HCEC 1CT (cell line): ENCODE measurements around the gene KIRREL3.

Experiments used
- DNase-seq: peaks from one replicate; pipeline ENCODE4 v3.0.0-alpha.2; 2017

The KIRREL3 gene

DNA sequence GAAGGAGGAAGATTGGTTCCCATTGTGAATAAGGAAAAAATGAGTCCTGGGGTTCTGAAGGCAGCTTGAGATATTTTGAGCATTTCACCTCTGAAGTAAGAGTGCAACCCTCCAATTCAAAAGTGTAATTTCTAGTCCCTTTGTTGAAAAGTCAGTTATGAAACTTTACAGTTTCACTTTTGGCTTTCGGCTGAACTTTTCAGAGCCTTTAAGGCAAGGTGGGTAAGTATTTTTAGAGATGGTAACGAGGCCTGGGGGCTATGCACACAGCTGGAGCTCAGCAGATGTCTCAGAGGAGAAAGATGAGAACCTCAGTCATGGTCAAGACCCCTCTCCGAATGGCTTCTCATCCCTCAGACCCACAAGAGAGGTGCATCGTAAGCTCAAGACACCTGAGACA, 267.6 kb downstream of the KIRREL3 start:
- DNase-seq = no peak

- no peak for DNase-seq
These were observed 268.9 kb downstream of the KIRREL3 start for GRCh38 chr11:126731576-126732142.

GRCh38 chr11:126727381-126727780, 273.2 kb downstream of the KIRREL3 start:
- DNase-seq = no peak

GRCh38 chr11:126725521-126725920, 275.0 kb downstream of the KIRREL3 start:
- no peak for DNase-seq

DNA sequence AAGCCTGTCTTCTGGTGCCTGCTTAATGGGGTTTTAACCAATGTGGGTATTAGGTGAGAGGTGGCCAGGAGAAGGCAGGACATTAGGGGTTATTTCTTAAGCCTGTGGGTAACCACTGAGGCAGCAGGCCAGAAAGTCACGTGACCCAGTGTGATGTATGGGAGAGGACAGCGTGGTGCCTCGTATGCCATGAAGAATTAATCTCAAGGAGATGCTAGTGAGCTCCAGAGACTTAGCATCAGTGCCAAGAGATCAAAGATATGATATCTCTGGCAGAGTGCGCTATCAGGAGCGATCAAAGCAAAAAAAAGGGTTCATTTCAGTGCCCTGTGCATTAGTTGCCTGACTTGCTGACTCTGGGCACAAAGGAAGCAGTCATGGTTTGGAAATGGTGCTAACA, 275.5 kb downstream of the KIRREL3 start:
- no peak for DNase-seq

- DNase-seq = no peak
These were observed 276.9 kb downstream of the KIRREL3 start for GRCh38 chr11:126723665-126724045.

DNA sequence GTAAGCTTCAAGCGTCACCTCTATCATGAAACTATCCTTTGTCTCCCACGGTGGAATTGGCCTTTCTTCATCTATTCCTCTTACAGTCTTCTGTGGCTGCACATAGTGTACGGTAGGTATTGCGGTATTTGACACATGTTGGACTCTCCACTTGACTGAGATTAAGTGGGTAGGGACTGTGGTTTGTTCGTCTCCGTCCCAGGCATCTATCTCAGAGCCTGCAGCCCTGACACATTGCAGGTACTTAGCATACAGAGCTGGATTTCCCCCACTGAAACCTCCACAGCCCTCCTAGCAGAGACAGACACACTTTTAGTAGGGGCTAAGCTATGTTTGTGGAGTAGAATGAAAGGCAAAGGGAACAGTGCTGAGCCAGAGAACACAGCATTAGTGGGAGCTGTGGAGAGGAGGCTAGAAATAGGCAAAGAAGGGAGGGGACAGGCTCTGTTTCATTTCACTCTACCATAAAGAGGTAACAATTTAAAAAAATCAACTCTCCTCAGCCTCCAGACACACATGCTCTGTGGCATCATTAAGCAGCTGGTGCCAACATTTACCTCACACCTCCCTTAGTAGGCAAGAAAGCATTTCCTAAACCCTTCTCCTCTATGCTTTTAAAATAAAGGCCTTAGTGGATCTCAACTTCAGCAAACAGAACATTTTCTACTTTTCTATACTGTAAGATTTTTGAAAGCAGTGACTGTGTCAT, 277.5 kb downstream of the KIRREL3 start:
- no peak for DNase-seq

DNA sequence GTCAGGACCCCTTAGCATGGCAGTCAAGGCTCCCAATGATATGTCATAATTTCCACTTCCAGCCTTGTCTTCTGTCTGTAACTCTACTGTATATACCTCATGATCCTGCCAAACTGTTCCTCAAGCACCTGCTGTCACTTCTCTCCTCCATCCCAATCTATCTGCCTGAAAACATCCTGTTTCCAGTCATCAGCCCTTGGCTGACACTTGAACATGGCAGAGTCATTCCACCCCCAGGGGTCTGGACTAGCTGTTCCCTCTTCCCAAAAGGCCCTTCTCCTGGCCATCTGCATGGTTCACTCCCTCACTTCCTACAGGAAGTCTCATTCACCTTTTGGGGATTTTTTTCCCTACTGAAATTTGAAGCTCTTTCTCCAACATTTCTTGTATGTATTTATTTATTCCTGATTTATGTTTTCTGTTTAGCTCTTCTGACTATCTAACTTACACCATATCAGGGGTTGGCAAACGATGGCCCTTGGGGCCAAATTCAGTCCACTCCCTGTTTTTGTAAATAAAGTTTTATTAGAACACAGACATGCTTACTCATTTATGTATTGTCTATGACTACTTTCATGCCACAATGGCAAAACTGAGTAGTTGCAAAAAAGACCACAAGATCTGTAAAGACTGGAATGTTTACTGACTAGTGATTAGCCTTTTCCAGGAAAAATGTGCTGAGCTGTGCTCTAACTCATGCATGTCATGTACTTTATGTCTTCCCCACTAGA, 278.4 kb downstream of the KIRREL3 start:
- DNase-seq = no peak

- DNase-seq = no peak
These were observed 279.9 kb downstream of the KIRREL3 start for GRCh38 chr11:126720539-126721235.

DNA sequence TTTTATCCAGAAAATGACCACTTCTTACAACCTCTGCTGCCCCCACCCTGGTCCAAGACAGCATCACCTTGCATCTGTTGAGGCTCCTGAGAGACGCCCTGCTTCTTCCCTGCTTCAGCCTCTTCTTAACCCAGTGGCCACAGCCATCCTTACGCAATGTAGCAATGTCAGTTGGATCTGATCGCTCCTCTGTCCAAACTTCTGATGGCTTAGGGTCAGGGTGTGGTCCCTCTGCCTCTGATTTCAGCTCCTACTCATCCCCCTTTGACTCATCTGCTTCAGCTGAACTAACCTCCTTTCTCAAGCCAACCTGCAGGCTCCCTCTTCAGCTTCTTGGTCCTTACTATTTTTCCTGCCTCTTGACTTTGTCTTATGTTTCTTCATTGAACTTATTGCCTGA, 280.8 kb downstream of the KIRREL3 start:
- DNase-seq = no peak

DNA sequence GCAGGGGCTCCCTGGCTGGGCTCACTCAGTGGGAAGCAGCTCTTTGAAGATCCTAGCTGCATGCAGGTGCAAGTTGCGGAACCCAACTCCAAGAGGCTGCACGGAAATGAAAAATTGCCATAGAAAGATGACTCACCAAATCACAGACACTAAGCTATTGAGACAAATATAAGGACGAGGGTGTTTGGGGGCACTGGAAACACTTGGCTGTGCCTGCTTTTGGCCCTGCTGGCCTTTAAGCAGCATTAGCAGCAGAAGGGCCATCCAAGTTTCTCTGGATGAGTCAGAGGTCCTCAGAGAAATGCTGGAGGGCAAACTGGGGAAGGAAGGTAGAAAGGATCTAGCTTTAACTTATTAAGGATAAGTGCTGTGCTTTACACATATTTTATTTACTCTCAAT, 282.3 kb downstream of the KIRREL3 start:
- DNase-seq = no peak

- no peak for DNase-seq
These were observed 284.0 kb downstream of the KIRREL3 start for GRCh38 chr11:126716456-126717083.

GRCh38 chr11:126713806-126714205, 286.8 kb downstream of the KIRREL3 start:
- DNase-seq = no peak

DNA sequence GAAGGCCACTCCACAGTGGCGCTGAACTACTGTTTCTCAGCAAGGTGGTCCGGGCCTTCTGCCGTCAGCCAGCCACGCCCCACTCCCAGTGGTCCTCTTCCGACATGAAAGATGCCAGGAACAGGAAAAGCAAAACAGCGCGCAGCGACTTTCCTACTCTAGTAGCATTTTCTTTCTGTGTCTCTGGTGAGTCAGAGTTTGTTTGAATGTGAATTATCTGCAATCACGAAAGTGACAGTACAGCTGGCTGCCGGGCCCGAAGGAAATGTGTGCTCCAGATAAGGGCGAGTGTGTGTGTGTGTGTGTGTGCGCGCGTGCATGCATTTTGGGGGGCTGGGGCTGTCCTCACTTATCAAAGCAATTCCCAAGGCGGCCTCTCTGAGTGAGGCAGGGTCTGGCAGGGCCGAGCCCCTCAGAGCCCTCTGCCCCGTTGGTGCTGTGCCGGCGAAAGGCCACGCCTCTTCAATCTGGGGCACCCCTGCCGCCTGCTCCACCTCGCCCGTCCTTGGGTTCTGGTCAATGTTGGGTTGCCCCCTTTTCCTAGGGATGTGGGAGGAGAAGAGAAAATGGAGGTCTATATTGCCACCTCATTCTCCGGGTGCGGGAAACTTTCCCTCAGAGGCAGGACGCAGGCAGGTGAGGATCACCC, 288.5 kb downstream of the KIRREL3 start:
- DNase-seq = no peak

DNA sequence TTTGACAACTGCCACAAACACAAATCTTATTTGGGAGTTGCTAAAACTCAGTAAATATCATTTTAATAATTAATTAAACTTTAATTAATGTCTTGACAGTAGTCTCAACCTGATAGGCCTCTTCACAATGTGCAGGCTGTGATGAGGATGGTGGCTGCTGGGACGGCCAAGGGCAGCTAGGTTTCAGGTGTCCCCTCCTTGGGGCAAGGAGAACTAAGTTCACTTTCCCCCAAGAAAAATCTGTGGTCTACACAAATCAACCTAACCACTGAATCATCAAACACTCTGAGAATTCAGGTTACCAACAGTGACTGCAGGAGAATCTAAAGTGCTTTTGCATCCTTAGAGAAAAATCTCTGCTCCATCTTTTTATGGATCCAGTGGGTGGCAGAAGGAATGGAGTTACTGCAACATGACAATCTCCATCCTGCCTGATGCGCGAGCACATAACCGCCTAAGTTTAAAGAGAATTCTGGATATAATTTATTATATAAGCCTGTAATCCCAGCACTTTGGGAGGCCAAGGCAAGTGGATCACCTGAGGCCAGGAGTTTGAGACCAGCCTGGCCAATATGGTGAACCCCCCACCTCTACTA, 289.7 kb downstream of the KIRREL3 start:
- DNase-seq = no peak

GRCh38 chr11:126707498-126707897, 293.1 kb downstream of the KIRREL3 start:
- DNase-seq = no peak

DNA sequence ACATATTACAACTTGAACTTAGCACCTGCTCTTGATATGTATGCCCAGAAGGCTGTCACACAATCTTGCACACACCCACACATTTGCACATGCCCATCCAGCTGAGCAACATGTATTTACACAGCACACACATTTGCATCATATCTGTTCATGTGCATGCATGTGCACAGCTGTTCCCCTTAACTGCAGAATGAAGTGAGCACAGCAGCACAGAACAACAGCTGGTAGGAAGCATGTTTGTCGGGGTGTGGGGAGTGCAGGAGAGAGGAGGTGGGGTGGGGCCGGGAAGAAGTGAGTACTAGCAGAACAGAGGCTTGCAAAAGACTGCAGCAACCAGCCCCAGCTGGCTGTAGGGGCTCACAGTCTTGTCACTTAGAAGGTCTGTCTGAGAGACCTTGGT, 296.5 kb downstream of the KIRREL3 start:
- no peak for DNase-seq

DNA sequence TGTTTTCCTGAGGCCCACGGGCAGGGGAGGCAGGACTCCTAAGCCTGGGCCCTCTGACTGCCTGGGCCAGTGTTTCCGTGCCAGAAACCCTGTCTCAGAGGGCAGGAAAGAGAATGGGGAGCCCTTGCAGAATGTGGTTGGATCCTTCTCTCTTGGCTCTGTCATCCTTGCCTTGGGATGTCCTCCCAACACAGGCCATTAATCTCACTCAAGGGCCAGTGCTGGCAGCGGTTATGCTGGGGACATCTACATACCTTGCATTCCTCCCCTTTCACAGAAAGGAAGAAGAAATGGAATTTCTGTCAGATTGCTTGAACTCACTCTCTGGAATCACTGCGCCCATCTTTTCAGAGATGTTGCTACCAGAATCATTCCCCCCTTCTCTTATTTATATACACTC, 296.9 kb downstream of the KIRREL3 start:
- DNase-seq = no peak

DNA sequence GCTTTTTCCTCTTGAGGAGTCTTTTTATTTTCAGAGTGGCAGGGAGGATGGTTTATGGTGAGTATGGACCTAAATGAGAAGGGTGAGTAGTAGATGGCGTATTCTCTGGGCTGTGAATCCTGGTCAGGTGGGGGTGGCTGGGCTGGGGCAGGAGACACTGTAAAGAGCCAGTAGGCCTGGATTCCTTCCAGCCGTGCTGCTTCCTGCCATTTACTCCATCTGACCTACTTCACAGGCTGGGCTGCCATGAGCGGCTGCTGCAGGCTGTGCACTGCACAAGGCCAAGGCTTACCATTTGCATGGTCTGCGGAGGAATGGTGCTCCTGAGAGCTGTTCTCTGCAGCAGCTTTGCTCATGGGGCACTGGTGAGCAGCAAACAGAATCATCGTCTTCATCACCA, 297.6 kb downstream of the KIRREL3 start:
- no peak for DNase-seq

GRCh38 chr11:126702165-126702720, 298.3 kb downstream of the KIRREL3 start:
- DNase-seq = no peak

GRCh38 chr11:126701520-126701897, 299.1 kb downstream of the KIRREL3 start:
- DNase-seq = no peak
